Measurements from ENCODE around the gene SMIM26. TPM values are rescaled to one million over a fixed set of nuclear protein-coding genes. Genes with fewer than 3 reads are reported as not detected.

The SMIM26 gene
- total and polyA plus RNA-seq, 9 of the 15 experiments (the other 6 are each of a cell fraction or from before 2014, with no cell fraction given) = 46.9 to 186 (median 86.5) TPM

DNA sequence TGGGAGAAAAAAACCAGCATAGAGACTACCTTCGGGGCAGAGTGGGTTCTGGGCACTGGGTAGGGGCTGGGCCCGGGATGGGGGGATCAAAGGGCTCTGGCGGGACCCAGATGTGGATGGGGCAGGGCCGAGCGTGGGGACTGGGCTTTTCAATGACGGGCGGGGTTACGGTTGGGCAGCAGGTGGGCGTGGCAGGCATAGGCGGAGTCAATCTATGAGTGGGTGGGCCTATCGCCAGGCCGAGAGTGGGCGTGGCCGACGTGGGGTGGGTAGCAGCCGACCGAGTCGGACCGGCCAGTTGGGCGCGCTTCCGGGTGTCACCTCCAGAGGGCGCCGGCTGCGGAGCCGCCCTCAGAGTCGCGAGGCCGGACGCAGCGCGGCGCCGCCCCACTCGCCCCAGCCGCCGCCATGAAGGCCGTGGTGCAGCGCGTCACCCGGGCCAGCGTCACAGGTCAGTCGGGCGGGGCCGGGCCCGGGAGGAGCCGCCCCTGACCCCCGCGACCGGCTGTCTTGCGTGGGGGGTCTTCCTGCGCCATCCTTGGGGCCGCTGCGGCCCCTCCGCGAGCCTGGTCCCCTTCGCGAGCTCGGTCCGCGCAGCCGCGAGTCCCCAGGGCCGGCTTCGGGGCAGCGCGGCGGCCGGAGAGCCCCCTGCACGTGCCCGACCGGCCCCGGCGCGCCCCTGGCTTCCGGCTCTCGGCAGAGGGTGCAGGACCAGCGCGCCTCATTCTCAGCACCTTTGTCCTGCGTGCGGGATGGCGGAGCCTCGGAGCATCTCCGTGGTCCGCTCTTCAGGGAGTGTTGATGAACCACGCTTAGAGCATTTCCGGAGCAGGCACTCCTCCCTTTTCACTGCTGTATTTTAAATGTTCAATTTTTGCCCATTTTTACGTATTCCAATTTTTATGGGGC, 20.7 kb downstream of the SMIM26 start, which contains the start of gene DTD1 (continued):
- TF ChIP-seq MAZ (CRISPR knock-in tag; conservative IDR thresholded peaks at IDR 0.05 in 1 of 2, IDR thresholded peaks at IDR 0.05 in 1 of 2) = peak; percentile 66 to 70
- peak; percentile 86 for TF ChIP-seq RBFOX2 (IDR thresholded peaks at IDR 0.05; ENCODE audit: low read depth, low read length)
- no peak for TF ChIP-seq IRF2 (CRISPR knock-in tag; IDR thresholded peaks at IDR 0.05)
- no peak for TF ChIP-seq RFX7 (CRISPR knock-in tag; IDR thresholded peaks at IDR 0.05)
- no peak for TF ChIP-seq ZNF79 (CRISPR knock-in tag; IDR thresholded peaks at IDR 0.05; ENCODE audit: low read depth)
- peak; percentile 97 for TF ChIP-seq KLF13 (tag; IDR thresholded peaks at IDR 0.05; ENCODE audit: borderline replicate concordance, low read depth)
- TF ChIP-seq RBM14 (IDR thresholded peaks at IDR 0.05; ENCODE audit: borderline replicate concordance, insufficient read depth, low read depth, low read length) = no peak
- TF ChIP-seq ZNF143 (CRISPR knock-in tag; IDR thresholded peaks at IDR 0.05) = no peak
- no peak for TF ChIP-seq ZSCAN29 (IDR thresholded peaks at IDR 0.05)
- no peak for TF ChIP-seq BCOR (IDR thresholded peaks at IDR 0.05)
- TF ChIP-seq, protein P1, sequence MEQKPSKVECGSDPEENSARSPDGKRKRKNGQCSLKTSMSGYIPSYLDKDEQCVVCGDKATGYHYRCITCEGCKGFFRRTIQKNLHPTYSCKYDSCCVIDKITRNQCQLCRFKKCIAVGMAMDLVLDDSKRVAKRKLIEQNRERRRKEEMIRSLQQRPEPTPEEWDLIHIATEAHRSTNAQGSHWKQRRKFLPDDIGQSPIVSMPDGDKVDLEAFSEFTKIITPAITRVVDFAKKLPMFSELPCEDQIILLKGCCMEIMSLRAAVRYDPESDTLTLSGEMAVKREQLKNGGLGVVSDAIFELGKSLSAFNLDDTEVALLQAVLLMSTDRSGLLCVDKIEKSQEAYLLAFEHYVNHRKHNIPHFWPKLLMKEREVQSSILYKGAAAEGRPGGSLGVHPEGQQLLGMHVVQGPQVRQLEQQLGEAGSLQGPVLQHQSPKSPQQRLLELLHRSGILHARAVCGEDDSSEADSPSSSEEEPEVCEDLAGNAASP (IDR thresholded peaks at IDR 0.05) = no peak
- TF ChIP-seq, protein P2, sequence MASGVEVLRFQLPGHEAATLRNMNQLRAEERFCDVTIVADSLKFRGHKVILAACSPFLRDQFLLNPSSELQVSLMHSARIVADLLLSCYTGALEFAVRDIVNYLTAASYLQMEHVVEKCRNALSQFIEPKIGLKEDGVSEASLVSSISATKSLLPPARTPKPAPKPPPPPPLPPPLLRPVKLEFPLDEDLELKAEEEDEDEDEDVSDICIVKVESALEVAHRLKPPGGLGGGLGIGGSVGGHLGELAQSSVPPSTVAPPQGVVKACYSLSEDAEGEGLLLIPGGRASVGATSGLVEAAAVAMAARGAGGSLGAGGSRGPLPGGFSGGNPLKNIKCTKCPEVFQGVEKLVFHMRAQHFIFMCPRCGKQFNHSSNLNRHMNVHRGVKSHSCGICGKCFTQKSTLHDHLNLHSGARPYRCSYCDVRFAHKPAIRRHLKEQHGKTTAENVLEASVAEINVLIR (CRISPR knock-in tag; IDR thresholded peaks at IDR 0.05) = no peak
- no peak for TF ChIP-seq BRD4 (IDR thresholded peaks at IDR 0.05)
- TF ChIP-seq MEF2D (tag; conservative IDR thresholded peaks at IDR 0.05; ENCODE audit: low read depth) = no peak
- TF ChIP-seq PHTF2 (CRISPR knock-in tag; IDR thresholded peaks at IDR 0.05) = no peak
- TF ChIP-seq, protein P3, sequence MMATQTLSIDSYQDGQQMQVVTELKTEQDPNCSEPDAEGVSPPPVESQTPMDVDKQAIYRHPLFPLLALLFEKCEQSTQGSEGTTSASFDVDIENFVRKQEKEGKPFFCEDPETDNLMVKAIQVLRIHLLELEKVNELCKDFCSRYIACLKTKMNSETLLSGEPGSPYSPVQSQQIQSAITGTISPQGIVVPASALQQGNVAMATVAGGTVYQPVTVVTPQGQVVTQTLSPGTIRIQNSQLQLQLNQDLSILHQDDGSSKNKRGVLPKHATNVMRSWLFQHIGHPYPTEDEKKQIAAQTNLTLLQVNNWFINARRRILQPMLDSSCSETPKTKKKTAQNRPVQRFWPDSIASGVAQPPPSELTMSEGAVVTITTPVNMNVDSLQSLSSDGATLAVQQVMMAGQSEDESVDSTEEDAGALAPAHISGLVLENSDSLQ (IDR thresholded peaks at IDR 0.05) = peak; percentile 81
- no peak for TF ChIP-seq ZNF140 (CRISPR knock-in tag; IDR thresholded peaks at IDR 0.05)
- TF ChIP-seq SMAD3 (CRISPR knock-in tag; conservative IDR thresholded peaks at IDR 0.05) = no peak
- TF ChIP-seq, protein P4, sequence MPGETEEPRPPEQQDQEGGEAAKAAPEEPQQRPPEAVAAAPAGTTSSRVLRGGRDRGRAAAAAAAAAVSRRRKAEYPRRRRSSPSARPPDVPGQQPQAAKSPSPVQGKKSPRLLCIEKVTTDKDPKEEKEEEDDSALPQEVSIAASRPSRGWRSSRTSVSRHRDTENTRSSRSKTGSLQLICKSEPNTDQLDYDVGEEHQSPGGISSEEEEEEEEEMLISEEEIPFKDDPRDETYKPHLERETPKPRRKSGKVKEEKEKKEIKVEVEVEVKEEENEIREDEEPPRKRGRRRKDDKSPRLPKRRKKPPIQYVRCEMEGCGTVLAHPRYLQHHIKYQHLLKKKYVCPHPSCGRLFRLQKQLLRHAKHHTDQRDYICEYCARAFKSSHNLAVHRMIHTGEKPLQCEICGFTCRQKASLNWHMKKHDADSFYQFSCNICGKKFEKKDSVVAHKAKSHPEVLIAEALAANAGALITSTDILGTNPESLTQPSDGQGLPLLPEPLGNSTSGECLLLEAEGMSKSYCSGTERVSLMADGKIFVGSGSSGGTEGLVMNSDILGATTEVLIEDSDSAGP (CRISPR knock-in tag; IDR thresholded peaks at IDR 0.05) = no peak
- no peak for TF ChIP-seq PTTG1 (tag; IDR thresholded peaks at IDR 0.05; ENCODE audit: low read depth)
- TF ChIP-seq, protein P5, sequence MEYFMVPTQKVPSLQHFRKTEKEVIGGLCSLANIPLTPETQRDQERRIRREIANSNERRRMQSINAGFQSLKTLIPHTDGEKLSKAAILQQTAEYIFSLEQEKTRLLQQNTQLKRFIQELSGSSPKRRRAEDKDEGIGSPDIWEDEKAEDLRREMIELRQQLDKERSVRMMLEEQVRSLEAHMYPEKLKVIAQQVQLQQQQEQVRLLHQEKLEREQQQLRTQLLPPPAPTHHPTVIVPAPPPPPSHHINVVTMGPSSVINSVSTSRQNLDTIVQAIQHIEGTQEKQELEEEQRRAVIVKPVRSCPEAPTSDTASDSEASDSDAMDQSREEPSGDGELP (CRISPR knock-in tag; IDR thresholded peaks at IDR 0.05; ENCODE audit: borderline replicate concordance) = peak; percentile 27; the same call in 1 of the 2 replicates
- no peak for TF ChIP-seq TAF15 (IDR thresholded peaks at IDR 0.05; ENCODE audit: low read depth, low read length)
- no peak for TF ChIP-seq SLC30A9 (CRISPR knock-in tag; IDR thresholded peaks at IDR 0.05)
